Measurements from ENCODE around the gene FBXO47. TPM values are rescaled to one million over a fixed set of nuclear protein-coding genes. Genes with fewer than 3 reads are reported as not detected.

Gene FBXO47
- total and polyA plus RNA-seq, 12 donors: not detected

DNA sequence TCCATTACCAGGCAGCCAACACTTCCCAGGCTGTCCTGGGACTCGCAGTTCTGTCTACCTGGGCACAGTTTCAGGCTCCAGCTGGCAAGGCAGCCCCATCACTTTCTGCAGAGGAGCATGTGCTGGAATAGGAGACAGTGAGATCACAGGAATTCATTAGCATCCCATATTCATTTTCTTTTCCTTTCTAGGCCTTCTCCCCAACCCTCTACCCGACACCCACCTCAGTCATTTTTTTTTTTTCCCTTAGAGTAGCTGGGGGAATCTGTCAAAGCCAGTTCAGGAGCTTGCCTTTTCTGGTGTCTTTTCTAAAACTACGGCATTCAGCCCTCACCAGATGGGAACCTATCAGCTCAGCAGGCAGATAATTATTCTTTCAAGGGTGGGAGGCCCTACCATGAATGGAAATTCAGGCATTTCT lies 42.4 kb upstream of the FBXO47 start:
- Histone ChIP-seq H3K27me3 (no peaks in the 10 kb centered on the region), H3K27ac (no peak overlapping the region), H3K36me3 (replicated peaks in 1 of 2) (no peaks in the 10 kb centered on the region), H3K4me3 (no peak overlapping the region), H3K4me1 (replicated peaks in 1 of 2) (no peaks in the 10 kb centered on the region), H3K9me3 (replicated peaks in 1 of 3) (no peaks in the 10 kb centered on the region)
- intact Hi-C loops (cut with DNase I): no loop called here
- WGBS, 4 donors: 72 to 92% (median 87%) methylated on average over 3 of the region's 3 CpGs
- no peak for TF ChIP-seq POLR2A (IDR thresholded peaks at IDR 0.05)
- TF ChIP-seq, protein P1, sequence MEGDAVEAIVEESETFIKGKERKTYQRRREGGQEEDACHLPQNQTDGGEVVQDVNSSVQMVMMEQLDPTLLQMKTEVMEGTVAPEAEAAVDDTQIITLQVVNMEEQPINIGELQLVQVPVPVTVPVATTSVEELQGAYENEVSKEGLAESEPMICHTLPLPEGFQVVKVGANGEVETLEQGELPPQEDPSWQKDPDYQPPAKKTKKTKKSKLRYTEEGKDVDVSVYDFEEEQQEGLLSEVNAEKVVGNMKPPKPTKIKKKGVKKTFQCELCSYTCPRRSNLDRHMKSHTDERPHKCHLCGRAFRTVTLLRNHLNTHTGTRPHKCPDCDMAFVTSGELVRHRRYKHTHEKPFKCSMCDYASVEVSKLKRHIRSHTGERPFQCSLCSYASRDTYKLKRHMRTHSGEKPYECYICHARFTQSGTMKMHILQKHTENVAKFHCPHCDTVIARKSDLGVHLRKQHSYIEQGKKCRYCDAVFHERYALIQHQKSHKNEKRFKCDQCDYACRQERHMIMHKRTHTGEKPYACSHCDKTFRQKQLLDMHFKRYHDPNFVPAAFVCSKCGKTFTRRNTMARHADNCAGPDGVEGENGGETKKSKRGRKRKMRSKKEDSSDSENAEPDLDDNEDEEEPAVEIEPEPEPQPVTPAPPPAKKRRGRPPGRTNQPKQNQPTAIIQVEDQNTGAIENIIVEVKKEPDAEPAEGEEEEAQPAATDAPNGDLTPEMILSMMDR (IDR thresholded peaks at IDR 0.05): no peak
- no peak for DNase-seq

DNA sequence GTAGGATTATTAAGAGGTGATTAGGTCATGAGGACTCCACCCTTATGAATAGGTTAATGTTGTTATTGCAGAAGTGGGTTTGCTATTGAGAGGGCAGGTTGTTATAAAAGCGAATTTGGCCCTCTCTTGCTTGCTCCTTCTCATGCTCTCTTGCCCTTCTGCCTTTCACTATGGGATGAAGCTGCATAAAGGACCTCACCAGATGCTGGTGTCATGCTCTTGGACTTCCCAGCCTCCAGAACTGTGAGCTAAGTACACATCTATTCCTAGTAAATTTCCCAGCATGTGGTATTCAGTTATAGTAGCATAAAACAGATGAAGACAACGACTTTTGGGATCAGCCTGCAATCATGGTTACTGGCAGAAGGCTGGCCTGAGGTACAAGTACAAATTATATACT lies 41.4 kb upstream of the FBXO47 start:
- Histone ChIP-seq H3K36me3 (replicated peaks in 1 of 2) (no peaks in the 10 kb centered on the region), H3K4me1 (replicated peaks in 1 of 2) (no peaks in the 10 kb centered on the region), H3K27ac (no peak overlapping the region), H3K9me3 (replicated peaks in 1 of 3) (no peaks in the 10 kb centered on the region), H3K27me3 (no peaks in the 10 kb centered on the region), H3K4me3 (no peak overlapping the region)
- DNase-seq: no peak
- WGBS, 4 donors: 72 to 77% (median 74%) methylated on average over 2 of the region's 2 CpGs
- TF ChIP-seq, protein P1 (IDR thresholded peaks at IDR 0.05): no peak
- TF ChIP-seq POLR2A (IDR thresholded peaks at IDR 0.05): no peak
- intact Hi-C loops (cut with DNase I): no loop called here

DNA sequence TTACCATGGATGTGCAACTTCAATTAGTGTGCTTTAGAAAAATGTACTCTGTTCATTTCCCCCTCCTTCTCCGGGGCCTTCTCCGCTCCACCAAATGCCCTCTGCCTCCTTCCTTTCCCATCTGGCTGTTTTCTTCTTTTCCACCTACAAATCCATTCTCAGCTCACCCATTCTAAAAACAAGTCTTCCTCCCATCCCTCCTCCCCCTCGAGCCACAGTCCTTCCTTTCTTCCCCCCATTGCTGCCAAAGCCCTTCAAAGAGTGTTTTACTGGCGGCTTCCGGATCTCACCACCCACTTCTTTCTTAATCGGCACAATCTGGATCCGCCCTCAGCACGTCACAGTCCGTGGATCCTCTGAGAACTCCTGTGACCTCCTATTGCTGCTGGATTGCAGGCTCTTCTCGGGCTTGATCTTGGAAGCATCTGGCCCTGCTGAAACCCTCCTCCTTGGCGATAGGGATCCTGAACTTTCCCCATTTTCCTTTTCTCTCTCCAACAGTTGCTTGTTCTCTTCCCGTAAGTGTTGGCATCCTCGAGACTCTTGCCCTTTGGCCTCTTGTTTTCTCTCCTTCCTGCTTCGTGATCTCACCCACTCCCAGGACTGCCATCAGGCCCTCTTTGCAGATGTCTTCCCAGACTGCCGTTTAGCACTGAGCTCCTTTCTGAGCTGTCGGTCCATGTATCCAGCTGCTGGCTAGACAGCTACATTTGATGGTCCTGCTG lies 36.0 kb upstream of the FBXO47 start:
- WGBS, 4 donors: 50 to 53% (median 52%) methylated on average over 16 of the region's 16 CpGs
- Histone ChIP-seq H3K9me3 (replicated peaks in 1 of 3) (no peaks in the 10 kb centered on the region), H3K27ac (peak overlapping the region in 3 of 5 donors; percentile 61 to 89 (median 71)), H3K4me3 (no peak overlapping the region), H3K4me1 (replicated peaks in 1 of 2) (peaks cover 0 to 6% of the 10 kb centered on the region in 2 donors), H3K36me3 (replicated peaks in 1 of 2) (no peaks in the 10 kb centered on the region), H3K27me3 (no peaks in the 10 kb centered on the region)
- intact Hi-C loops (cut with DNase I): no loop called here
- TF ChIP-seq POLR2A (IDR thresholded peaks at IDR 0.05): no peak
- TF ChIP-seq, protein P1 (IDR thresholded peaks at IDR 0.05): no peak
- peak in 6 of 7 donors; percentile 44 to 85 (median 59) for DNase-seq

DNA sequence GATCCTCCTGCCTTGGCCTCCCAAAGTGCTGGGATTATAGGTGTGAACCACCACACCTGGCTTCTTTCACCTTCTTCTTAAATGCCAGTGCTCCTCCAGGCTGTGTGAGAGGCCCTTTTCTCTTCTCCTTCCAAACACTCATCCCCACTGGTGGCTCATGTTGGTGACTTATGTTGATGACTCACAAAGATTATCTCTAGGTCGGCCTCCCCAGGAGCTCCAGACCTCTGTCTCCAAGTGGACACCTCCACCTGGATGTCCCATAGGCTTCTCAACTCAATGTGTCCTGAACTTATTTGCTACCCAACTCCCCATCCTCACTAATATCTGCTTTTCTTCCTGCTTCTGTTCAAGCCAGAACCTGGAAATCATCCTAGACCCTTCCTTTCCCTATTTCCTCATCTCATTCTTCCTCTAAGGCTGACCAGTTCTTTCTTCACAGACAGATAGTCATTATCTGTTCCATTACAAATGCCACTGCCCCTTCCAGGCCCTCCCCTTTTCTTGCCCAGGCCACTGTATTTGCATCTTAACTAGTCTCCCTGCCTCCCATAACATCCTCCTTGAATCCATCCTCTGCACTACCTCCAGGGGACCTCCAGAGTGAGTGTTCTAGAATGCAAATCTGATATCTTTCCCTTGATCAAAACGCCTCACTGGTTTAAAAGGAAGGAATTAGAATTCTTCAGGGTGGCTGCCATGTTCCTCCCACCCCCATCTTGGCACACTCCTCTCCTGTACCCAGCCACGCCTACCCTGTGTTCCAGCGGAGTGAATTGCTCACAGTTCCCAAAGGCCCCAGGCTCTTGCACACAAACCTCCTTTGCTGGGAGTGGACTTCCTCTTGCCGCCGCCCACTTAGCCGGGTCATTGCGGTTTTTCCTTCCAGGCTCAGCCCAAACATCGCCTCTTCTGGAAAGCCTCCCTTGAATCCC lies 34.8 kb upstream of the FBXO47 start:
- intact Hi-C loops (cut with DNase I): no loop called here
- H3K27me3 ChIP-seq: no peaks in the 10 kb centered on the region
- peak; percentile 30 to 74 (median 56) for DNase-seq
- peaks cover 0 to 6% of the 10 kb centered on the region in 2 donors for H3K4me1 ChIP-seq (replicated peaks in 1 of 2)
- H3K27ac ChIP-seq: peak overlapping the region in 3 of 5 donors; percentile 61 to 89 (median 71)
- no peaks in the 10 kb centered on the region for H3K9me3 ChIP-seq (replicated peaks in 1 of 3)
- H3K36me3 ChIP-seq (replicated peaks in 1 of 2): no peaks in the 10 kb centered on the region
- no peak for TF ChIP-seq POLR2A (IDR thresholded peaks at IDR 0.05)
- TF ChIP-seq, protein P1 (IDR thresholded peaks at IDR 0.05): no peak
- H3K4me3 ChIP-seq: no peak overlapping the region
- 49 to 66% (median 56%) methylated on average over 9 of the region's 9 CpGs for WGBS, 4 donors

Data from adrenal gland (tissue), 12 donors.